ENCODE results near the gene RGPD5. TPM values are rescaled to one million over a fixed set of nuclear protein-coding genes. Genes with fewer than 3 reads are reported as not detected.
"Not testable (repeated sequence)": the region's sequence is repeated elsewhere in the genome, so short reads cannot be mapped to it uniquely, and the experiment has no call there.

The RGPD5 gene
- total RNA-seq, result 36.1 and 42.3 TPM in 2 replicates

DNA sequence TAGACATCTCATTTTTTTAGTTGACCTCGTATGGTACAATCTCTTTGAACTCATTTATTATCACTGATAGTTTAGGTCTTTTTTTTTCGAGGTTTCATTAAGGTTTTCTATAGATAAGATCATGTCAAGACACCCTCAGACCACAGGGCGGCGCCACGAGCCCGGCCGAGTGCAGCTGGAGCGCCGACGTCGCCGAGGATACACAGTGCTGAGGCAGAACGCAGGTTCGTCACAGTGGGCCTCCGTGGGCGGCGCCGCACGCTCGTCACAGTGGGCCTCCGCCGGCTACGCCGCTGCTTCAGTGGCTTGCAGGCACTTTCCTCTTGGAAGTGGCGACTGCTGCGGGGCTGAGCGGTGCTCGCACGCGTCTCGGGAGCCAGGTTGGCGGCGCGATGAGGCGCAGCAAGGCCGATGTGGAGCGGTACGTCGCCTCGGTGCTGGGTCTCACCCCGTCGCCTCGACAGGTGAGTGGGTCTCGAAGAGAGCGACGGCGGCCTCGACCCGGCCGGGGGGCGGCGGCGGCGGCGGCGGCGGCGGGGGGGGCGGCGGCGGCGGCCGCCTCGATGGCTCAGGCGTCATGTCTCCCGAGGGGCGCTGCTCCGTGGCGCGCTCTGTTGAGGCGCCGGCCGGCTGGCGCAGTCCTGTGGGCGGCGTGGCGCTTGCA is at the start of gene RGPD5:
TSS of gene RGPD5 (plus strand) at position 232 of the 664 bp plus-strand sequence. CDS start at position 393, 161 bp downstream.
- DNase-seq (ENCODE audit: low read depth); H3K4me3 ChIP-seq (ENCODE audit: low read depth, low read length): not testable (repeated sequence)

GRCh38 chr2:109751572-109751971 is 42.5 kb upstream of the RGPD5 start:
- not testable (repeated sequence) for DNase-seq (ENCODE audit: low read depth); H3K4me3 ChIP-seq (ENCODE audit: low read depth, low read length)

GRCh38 chr2:109757163-109757824 is 36.8 kb upstream of the RGPD5 start:
- H3K4me3 ChIP-seq (ENCODE audit: low read depth, low read length); DNase-seq (ENCODE audit: low read depth): not testable (repeated sequence)

GRCh38 chr2:109760265-109761042 is 33.7 kb upstream of the RGPD5 start:
- DNase-seq (ENCODE audit: low read depth); H3K4me3 ChIP-seq (ENCODE audit: low read depth, low read length): not testable (repeated sequence)

DNA sequence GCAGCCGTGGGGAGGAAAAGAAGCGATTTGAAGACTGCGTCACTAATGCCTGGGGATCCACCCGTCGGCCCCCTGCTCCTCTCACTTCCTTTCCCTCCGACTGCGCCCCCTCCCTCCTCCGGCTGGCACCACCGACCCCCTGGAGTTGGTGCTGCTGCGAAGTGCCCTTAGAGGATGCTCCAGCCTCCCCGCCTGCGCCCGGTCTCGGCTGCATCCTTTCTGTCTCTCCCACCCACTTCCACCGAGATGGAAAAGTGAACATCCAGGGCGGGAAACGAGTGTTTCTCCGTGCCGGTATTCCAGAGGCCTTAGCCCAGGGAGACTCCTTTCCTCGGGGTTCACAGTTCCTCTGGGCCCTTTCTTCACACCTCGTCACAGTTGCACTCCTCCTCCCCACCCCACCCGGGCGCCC is 33.1 kb upstream of the RGPD5 start:
- not testable (repeated sequence) for H3K4me3 ChIP-seq (ENCODE audit: low read depth, low read length); DNase-seq (ENCODE audit: low read depth)

DNA sequence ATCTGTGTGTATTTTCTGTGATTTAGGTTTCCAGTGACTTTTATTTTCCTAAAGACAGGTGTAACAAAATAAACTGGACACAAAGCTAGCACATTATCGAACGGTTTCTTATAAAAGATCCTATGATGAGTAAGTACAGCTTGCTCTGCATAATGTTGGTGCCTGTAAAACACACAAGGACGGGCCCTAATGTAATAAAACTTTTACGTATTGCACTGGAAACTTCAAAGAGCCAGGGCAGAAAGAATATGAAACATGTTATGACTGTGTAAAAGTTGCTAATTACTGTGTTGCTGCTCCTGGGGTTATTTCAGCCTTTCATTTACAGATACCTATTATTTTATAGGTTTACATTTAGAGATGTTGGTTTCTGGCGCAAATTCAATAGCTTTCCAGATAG is 32.1 kb upstream of the RGPD5 start:
- H3K4me3 ChIP-seq (ENCODE audit: low read depth, low read length); DNase-seq (ENCODE audit: low read depth): not testable (repeated sequence)

- not testable (repeated sequence) for DNase-seq (ENCODE audit: low read depth); H3K4me3 ChIP-seq (ENCODE audit: low read depth, low read length)
Measured at GRCh38 chr2:109766074-109766473, 28.0 kb upstream of the RGPD5 start.

DNA sequence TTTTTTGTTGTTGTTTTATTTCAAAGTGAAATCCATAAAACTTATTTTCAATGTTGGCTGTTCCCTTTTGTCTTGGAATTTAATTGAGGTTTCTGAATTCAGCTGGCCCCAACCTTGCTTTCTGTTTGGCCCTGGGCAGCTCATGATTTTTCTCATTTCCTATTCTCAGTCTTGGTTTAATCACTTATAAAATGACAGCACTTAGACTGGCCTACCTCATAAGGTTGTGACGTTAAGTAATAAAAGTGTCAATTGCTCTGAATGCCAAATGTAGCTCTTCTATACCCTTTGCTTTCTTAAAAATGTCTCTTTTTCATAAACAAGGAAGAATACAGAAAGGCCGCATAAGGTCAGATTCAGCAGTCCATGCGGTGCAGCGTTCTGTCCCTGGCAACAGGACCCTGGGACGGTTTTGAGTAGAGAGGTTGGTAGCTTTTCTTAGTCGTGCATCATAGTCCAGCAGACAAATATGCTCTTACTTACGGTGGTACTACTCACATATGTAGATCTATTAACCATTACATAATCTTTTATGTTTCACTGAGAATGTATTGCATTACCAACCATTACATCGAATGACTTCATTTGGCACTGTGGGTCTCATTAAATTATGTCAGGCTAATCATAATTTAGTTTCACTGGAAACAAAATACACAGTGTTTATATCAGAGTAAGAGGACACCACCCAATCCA is 27.1 kb upstream of the RGPD5 start:
- not testable (repeated sequence) for DNase-seq (ENCODE audit: low read depth); H3K4me3 ChIP-seq (ENCODE audit: low read depth, low read length)

- not testable (repeated sequence) for H3K4me3 ChIP-seq (ENCODE audit: low read depth, low read length); DNase-seq (ENCODE audit: low read depth)
Measured at GRCh38 chr2:109768934-109769333, 25.2 kb upstream of the RGPD5 start.

- H3K4me3 ChIP-seq (ENCODE audit: low read depth, low read length), result not testable (repeated sequence)
Measured at GRCh38 chr2:109779118-109779517, 15.0 kb upstream of the RGPD5 start.

GRCh38 chr2:109781147-109781816 is 12.8 kb upstream of the RGPD5 start:
- DNase-seq (ENCODE audit: low read depth); H3K4me3 ChIP-seq (ENCODE audit: low read depth, low read length): not testable (repeated sequence)

More at GRCh38 chr2:109779118-109779517, 15.0 kb upstream of the RGPD5 start:
- not testable (repeated sequence) for DNase-seq (ENCODE audit: low read depth)

GRCh38 chr2:109782446-109782993 is 11.6 kb upstream of the RGPD5 start:
- H3K4me3 ChIP-seq (ENCODE audit: low read depth, low read length); DNase-seq (ENCODE audit: low read depth): not testable (repeated sequence)

- not testable (repeated sequence) for H3K4me3 ChIP-seq (ENCODE audit: low read depth, low read length); DNase-seq (ENCODE audit: low read depth)
Measured at GRCh38 chr2:109791530-109792279, 2.4 kb upstream of the RGPD5 start.

DNA sequence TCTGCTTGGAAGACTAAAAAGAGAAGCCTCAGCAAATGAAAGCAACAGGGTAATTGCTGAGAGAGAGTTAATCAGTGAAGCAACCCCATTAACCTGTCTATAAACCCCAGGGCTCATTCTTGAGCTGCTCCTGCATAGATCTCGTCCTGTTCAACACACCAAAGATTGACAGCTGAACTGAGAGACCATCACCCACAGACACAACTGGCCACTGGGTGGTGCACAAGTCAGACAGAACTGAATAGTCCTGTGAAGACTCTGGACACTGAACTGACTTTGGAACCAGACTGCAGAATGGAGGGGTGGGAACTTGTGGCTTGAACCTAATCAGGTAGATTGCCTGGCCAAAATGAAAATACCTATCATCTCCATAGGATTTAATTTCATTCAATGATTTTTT is 1.4 kb upstream of the RGPD5 start:
- H3K4me3 ChIP-seq (ENCODE audit: low read depth, low read length); DNase-seq (ENCODE audit: low read depth): not testable (repeated sequence)

- not testable (repeated sequence) for H3K4me3 ChIP-seq (ENCODE audit: low read depth, low read length); DNase-seq (ENCODE audit: low read depth)
Measured at GRCh38 chr2:109871129-109871751, 77.1 kb downstream of the RGPD5 start.

DNA sequence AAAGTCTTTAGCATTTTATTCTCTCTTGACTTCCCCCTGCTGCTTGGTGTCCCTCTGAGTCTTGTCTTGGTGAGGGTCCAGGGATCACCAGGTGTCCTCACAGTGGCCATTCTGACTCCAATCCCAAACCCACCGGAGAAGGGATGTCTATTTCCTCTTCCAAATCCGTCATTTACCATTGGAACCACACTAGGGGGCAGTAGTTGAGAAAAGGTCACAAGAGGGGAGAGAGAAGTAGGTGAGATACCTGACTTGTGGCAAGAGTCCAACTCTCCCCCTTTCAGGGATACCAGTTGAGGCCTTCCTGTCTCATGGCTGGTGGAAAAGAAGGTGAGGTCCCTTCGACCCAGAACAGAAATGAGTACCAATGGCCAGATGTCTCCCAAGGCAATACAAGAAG is 82.5 kb downstream of the RGPD5 start:
- DNase-seq (ENCODE audit: low read depth); H3K4me3 ChIP-seq (ENCODE audit: low read depth, low read length): not testable (repeated sequence)

DNA sequence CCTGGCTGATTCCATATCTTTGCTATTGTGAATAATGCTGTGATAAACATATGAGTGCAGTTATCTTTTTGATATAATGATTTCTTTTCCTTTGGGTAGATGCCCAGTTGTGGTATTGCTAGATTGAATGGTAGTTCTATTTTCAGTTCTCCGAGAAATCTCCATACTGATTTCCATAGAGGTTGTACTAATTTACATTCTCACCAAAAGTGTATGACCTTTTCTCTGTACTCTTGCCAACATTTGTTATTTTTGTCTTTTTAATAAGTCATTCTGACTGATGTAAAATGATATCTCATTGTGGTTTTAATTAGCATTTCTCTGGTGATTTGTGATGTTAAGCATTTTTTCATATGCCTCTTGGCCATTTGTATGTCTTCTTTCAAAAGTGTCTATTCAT is 88.0 kb downstream of the RGPD5 start:
- DNase-seq (ENCODE audit: low read depth); H3K4me3 ChIP-seq (ENCODE audit: low read depth, low read length): not testable (repeated sequence)
